Measurements from ENCODE around the gene RASSF5. TPM values are rescaled to one million over a fixed set of nuclear protein-coding genes. Genes with fewer than 3 reads are reported as not detected.

Gene RASSF5
- polyA plus RNA-seq, 1 donor (not counting 4 experiments of a cell fraction or from before 2014, with no cell fraction given) = 2.4 TPM

DNA sequence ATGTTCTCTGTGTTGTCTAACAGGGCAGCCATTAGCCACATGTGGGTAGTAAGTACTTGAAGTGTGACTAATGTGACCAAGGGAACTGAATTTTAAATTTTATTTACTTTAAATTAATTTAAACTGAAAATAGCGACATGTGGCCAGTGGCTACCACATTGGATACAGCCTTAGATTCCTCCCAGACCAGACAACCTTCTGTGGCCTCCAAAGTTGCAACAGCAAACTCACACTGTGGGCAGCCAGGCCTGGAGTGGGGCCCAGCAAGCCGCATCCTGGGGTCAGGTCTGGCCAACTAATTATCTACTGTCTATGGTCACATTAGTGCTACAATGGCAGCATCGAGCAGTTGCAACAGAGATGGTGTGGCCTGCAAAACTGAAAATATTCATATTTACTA, 93.2 kb downstream of the RASSF5 start:
- Histone ChIP-seq H3K9ac (ENCODE audit: control insufficient read depth, extremely low read depth, insufficient read depth, low read length) (no peak overlapping the region), H2AFZ (ENCODE audit: control insufficient read depth, low read length) (no peak overlapping the region), H3K4me3 (ENCODE audit: control insufficient read depth in 2 of 3, extremely low read depth in 1 of 3, insufficient read depth in 2 of 3, low read depth in 1 of 3, low read length in 3 of 3) (no peak overlapping the region), H3K4me2 (ENCODE audit: control insufficient read depth, extremely low read depth, insufficient read depth, low read depth, low read length) (no peak overlapping the region), H3K79me2 (ENCODE audit: control insufficient read depth, insufficient read depth, low read length) (no peaks in the 10 kb centered on the region), H3K36me3 (ENCODE audit: control insufficient read depth in 2 of 2, extremely low read depth in 1 of 2, insufficient read depth in 2 of 2, low read length in 2 of 2) (peaks cover 42 to 53% of the 10 kb centered on the region in 2 experiments), H3K27ac (ENCODE audit: control insufficient read depth, insufficient read depth, low read length) (no peak overlapping the region), H3K27me3 (ENCODE audit: control insufficient read depth, extremely low read depth, insufficient read depth, low read length) (no peaks in the 10 kb centered on the region), H3K4me1 (ENCODE audit: control insufficient read depth, extremely low read depth, insufficient read depth, low read length) (no peaks in the 10 kb centered on the region), H3K9me3 (ENCODE audit: control insufficient read depth, low read depth, low read length) (no peaks in the 10 kb centered on the region), H4K20me1 (ENCODE audit: control insufficient read depth, extremely low read depth, insufficient read depth, low read length) (no peaks in the 10 kb centered on the region), H3K9me1 (ENCODE audit: control insufficient read depth, extremely low read depth, insufficient read depth, low read length) (no peaks in the 10 kb centered on the region)
- TF ChIP-seq, protein P1, sequence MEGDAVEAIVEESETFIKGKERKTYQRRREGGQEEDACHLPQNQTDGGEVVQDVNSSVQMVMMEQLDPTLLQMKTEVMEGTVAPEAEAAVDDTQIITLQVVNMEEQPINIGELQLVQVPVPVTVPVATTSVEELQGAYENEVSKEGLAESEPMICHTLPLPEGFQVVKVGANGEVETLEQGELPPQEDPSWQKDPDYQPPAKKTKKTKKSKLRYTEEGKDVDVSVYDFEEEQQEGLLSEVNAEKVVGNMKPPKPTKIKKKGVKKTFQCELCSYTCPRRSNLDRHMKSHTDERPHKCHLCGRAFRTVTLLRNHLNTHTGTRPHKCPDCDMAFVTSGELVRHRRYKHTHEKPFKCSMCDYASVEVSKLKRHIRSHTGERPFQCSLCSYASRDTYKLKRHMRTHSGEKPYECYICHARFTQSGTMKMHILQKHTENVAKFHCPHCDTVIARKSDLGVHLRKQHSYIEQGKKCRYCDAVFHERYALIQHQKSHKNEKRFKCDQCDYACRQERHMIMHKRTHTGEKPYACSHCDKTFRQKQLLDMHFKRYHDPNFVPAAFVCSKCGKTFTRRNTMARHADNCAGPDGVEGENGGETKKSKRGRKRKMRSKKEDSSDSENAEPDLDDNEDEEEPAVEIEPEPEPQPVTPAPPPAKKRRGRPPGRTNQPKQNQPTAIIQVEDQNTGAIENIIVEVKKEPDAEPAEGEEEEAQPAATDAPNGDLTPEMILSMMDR (optimal IDR thresholded peaks at IDR 0.05 in 1 of 3, IDR thresholded peaks at IDR 0.05 in 1 of 3, conservative IDR thresholded peaks at IDR 0.05 in 1 of 3; ENCODE audit: extremely low read depth in 1 of 3, insufficient read depth in 2 of 3, low read length in 3 of 3) = no peak
- no peak for TF ChIP-seq EZH2 (IDR thresholded peaks at IDR 0.05; ENCODE audit: low read length)
- no peak for FAIRE-seq
- dilution Hi-C loops (cut with MboI; ENCODE audit: extremely low pct_ligation_motif_present, low sequenced_read_pairs) = no loop called here
- DNase-seq (ENCODE audit: low read depth, low spot score) = no peak

DNA sequence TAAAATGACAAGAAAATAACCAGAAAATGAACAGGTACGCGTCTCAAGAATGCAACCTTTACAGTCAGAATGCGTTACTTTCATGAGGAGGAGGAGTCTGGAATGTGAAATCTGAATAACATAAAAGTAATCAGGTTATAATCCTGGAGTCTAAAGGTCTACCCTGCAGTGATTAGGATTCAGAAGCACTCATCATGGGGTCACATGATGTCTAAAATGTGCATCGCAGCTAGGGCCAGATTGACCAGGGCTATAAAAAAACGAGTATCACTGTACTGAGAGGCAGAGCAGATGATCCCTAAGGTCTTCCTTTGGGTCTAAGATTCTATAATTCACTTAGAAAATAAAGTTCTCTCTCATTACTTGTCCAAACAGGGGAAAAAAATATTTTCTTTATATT, 97.5 kb downstream of the RASSF5 start:
- Histone ChIP-seq H3K4me2 (ENCODE audit: control insufficient read depth, extremely low read depth, insufficient read depth, low read depth, low read length) (no peak overlapping the region), H3K79me2 (ENCODE audit: control insufficient read depth, insufficient read depth, low read length) (no peaks in the 10 kb centered on the region), H3K9me3 (ENCODE audit: control insufficient read depth, low read depth, low read length) (no peaks in the 10 kb centered on the region), H4K20me1 (ENCODE audit: control insufficient read depth, extremely low read depth, insufficient read depth, low read length) (no peaks in the 10 kb centered on the region), H3K36me3 (ENCODE audit: control insufficient read depth in 2 of 2, extremely low read depth in 1 of 2, insufficient read depth in 2 of 2, low read length in 2 of 2) (peaks cover 38 to 42% of the 10 kb centered on the region in 2 experiments), H3K9ac (ENCODE audit: control insufficient read depth, extremely low read depth, insufficient read depth, low read length) (no peak overlapping the region), H3K27ac (ENCODE audit: control insufficient read depth, insufficient read depth, low read length) (no peak overlapping the region), H3K4me3 (ENCODE audit: control insufficient read depth in 2 of 3, extremely low read depth in 1 of 3, insufficient read depth in 2 of 3, low read depth in 1 of 3, low read length in 3 of 3) (no peak overlapping the region), H3K9me1 (ENCODE audit: control insufficient read depth, extremely low read depth, insufficient read depth, low read length) (no peaks in the 10 kb centered on the region), H3K4me1 (ENCODE audit: control insufficient read depth, extremely low read depth, insufficient read depth, low read length) (no peaks in the 10 kb centered on the region), H3K27me3 (ENCODE audit: control insufficient read depth, extremely low read depth, insufficient read depth, low read length) (no peaks in the 10 kb centered on the region), H2AFZ (ENCODE audit: control insufficient read depth, low read length) (no peak overlapping the region)
- no peak for TF ChIP-seq EZH2 (IDR thresholded peaks at IDR 0.05; ENCODE audit: low read length)
- TF ChIP-seq, protein P1 (optimal IDR thresholded peaks at IDR 0.05 in 1 of 3, IDR thresholded peaks at IDR 0.05 in 1 of 3, conservative IDR thresholded peaks at IDR 0.05 in 1 of 3; ENCODE audit: extremely low read depth in 1 of 3, insufficient read depth in 2 of 3, low read length in 3 of 3) = no peak
- no peak for DNase-seq (ENCODE audit: low read depth, low spot score)
- dilution Hi-C loops (cut with MboI; ENCODE audit: extremely low pct_ligation_motif_present, low sequenced_read_pairs) = no loop called here
- no peak for FAIRE-seq

All from keratinocyte (primary cell).